IPS-15b (cell line): Measurements from ENCODE around the gene FSD1.

Experiments
- H3K27me3 ChIP-seq: one replicate; pipeline ENCODE4 v1.6.1; 2013; ENCODE audit warnings: low read length; ENCODE audit not compliant: control insufficient read depth, insufficient read depth
- H3K36me3 ChIP-seq: one replicate; pipeline ENCODE4 v1.6.1; 2013; ENCODE audit warnings: low read length; ENCODE audit not compliant: control insufficient read depth, insufficient read depth
- H3K4me1 ChIP-seq: one replicate; pipeline ENCODE4 v1.6.1; 2013; ENCODE audit warnings: mild to moderate bottlenecking, low read length; ENCODE audit not compliant: control insufficient read depth, insufficient read depth
- H3K4me3 ChIP-seq: one replicate; pipeline ENCODE4 v1.5.1; 2013; ENCODE audit warnings: low read depth, low read length
- H3K9ac ChIP-seq: one replicate; pipeline ENCODE4 v1.6.1; 2013; ENCODE audit warnings: low read depth, mild to moderate bottlenecking, low read length
- H3K9me3 ChIP-seq: one replicate; pipeline ENCODE4 v1.6.1; 2013; ENCODE audit warnings: mild to moderate bottlenecking, low read length; ENCODE audit not compliant: control insufficient read depth, insufficient read depth

The FSD1 gene

GRCh38 chr19:4371247-4372164, 67.1 kb downstream of the FSD1 start:
- H3K4me1 ChIP-seq: peaks cover 18% of the 10 kb centered on the region
- no peak overlapping the region for H3K4me3 ChIP-seq
- H3K36me3 ChIP-seq: peaks cover 7% of the 10 kb centered on the region
- no peak overlapping the region for H3K9ac ChIP-seq
- H3K9me3 ChIP-seq: no peaks in the 10 kb centered on the region
- H3K27me3 ChIP-seq: no peaks in the 10 kb centered on the region

- H3K4me1 ChIP-seq: peaks cover 19% of the 10 kb centered on the region
- no peaks in the 10 kb centered on the region for H3K27me3 ChIP-seq
- H3K9ac ChIP-seq: no peak overlapping the region
Measured at GRCh38 chr19:4372165-4373012, 68.0 kb downstream of the FSD1 start.

GRCh38 chr19:4373013-4373367, 68.6 kb downstream of the FSD1 start:
- Histone ChIP-seq H3K27me3 (no peaks in the 10 kb centered on the region), H3K4me3 (no peak overlapping the region), H3K4me1 (peaks cover 19% of the 10 kb centered on the region), H3K36me3 (peaks cover 5% of the 10 kb centered on the region), H3K9me3 (no peaks in the 10 kb centered on the region), H3K9ac (no peak overlapping the region)

More at GRCh38 chr19:4372165-4373012, 68.0 kb downstream of the FSD1 start:
- H3K9me3 ChIP-seq: no peaks in the 10 kb centered on the region
- peaks cover 7% of the 10 kb centered on the region for H3K36me3 ChIP-seq
- no peak overlapping the region for H3K4me3 ChIP-seq
